GM18867 (cell line): ENCODE data around the gene ZNF26.

Experiments
- ATAC-seq: cut with Tn5 transposase; IDR thresholded peaks from one replicate; pipeline ENCODE4 v1.9.1; 2021; ENCODE audit warnings: mild to moderate bottlenecking, moderate library complexity; ENCODE audit not compliant: unreplicated experiment

The ZNF26 gene

DNA sequence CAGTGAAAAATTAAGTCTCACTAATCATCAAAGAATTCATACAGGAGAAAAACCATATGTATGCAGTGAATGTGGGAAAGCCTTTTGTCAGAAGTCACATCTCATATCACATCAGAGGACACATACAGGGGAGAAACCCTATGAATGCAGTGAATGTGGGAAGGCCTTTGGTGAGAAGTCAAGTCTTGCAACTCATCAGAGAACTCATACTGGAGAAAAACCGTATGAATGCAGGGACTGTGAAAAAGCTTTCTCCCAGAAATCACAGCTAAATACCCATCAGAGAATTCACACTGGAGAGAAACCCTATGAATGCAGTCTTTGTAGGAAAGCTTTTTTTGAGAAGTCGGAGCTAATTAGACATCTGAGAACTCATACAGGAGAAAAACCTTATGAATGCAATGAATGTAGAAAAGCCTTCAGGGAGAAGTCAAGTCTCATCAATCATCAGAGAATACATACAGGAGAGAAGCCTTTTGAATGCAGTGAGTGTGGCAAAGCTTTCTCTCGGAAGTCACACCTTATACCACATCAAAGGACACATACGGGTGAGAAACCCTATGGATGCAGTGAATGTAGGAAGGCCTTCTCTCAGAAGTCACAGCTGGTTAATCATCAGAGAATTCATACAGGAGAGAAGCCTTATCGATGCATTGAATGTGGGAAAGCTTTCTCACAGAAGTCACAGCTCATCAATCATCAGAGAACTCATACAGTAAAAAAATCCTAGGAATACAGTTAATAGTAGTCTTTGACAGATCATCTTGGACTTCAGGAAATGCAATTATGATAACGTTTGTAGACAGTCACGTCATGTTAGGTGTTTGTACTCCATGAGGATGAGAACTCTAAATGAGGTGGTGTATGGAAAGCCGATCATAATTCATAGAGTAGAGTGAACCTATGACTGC lies 72.3 kb downstream of the ZNF26 start:
- ATAC-seq = no peak

- no peak for ATAC-seq
Measured at GRCh38 chr12:133061954-133062353, 75.8 kb downstream of the ZNF26 start.

DNA sequence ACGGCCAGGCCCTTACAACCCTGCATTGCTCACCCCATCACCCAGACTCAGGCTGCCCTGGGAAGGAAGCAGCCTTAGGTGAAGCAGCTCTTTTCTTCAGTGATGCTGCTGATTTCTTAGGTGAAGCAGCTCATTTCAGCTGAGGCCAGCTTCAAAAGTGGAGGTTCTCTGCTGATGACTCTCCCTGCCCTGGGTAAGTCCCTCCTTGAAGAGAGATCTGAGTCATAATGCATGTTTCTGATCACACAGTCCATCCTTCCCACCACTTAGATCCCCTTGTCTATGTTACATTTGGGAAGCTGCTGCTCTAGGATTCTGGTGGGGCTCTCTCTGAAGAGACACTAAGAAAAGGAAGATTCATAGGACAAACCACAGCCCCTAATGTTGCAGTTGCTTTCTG lies 77.4 kb downstream of the ZNF26 start:
- ATAC-seq = no peak

- no peak for ATAC-seq
Measured at GRCh38 chr12:133073836-133074235, 87.7 kb downstream of the ZNF26 start.
